Rectal smooth muscle tissue (tissue), 1 donor: ENCODE results near the gene PERM1.

ENCODE experiments used
- H3K27ac ChIP-seq: one replicate; pipeline ENCODE4 v1.7.0; 2013; ENCODE audit warnings: low read depth, low read length, inconsistent platforms
- H3K27me3 ChIP-seq: one replicate; pipeline ENCODE4 v1.7.0; 2013; ENCODE audit warnings: low read length; ENCODE audit not compliant: control insufficient read depth, insufficient read depth
- H3K36me3 ChIP-seq: one replicate; pipeline ENCODE4 v1.7.0; 2013; ENCODE audit warnings: low read length; ENCODE audit not compliant: control insufficient read depth, insufficient read depth
- H3K4me1 ChIP-seq: one replicate; pipeline ENCODE4 v1.7.0; 2013; ENCODE audit warnings: low read length; ENCODE audit not compliant: control insufficient read depth, insufficient read depth
- H3K4me3 ChIP-seq: one replicate; pipeline ENCODE4 v1.7.0; 2013; ENCODE audit warnings: low read length
- H3K9ac ChIP-seq: one replicate; pipeline ENCODE4 v1.7.0; 2013; ENCODE audit warnings: low read length

The PERM1 gene

GRCh38 chr1:975896-976683 lies 5.8 kb downstream of the PERM1 start:
- H3K4me1 ChIP-seq: peaks cover 2% of the 10 kb centered on the region
- no peaks in the 10 kb centered on the region for H3K36me3 ChIP-seq
- H3K9ac ChIP-seq: no peak overlapping the region
- peak overlapping the region; percentile 73 for H3K27ac ChIP-seq
- peaks cover 13% of the 10 kb centered on the region for H3K27me3 ChIP-seq
- peak overlapping the region; percentile 47 for H3K4me3 ChIP-seq

GRCh38 chr1:975365-975764 lies 6.5 kb downstream of the PERM1 start:
- H3K36me3 ChIP-seq: no peaks in the 10 kb centered on the region
- H3K4me1 ChIP-seq: peaks cover 2% of the 10 kb centered on the region
- H3K27me3 ChIP-seq: peaks cover 18% of the 10 kb centered on the region
- no peak overlapping the region for H3K27ac ChIP-seq
- H3K4me3 ChIP-seq: no peak overlapping the region
- H3K9ac ChIP-seq: no peak overlapping the region

- Histone ChIP-seq H3K4me1 (peaks cover 2% of the 10 kb centered on the region), H3K36me3 (no peaks in the 10 kb centered on the region), H3K4me3 (no peak overlapping the region), H3K27me3 (peaks cover 21% of the 10 kb centered on the region), H3K9ac (no peak overlapping the region), H3K27ac (no peak overlapping the region)
Measured at GRCh38 chr1:974687-975328, 7.1 kb downstream of the PERM1 start.

- no peaks in the 10 kb centered on the region for H3K36me3 ChIP-seq
- H3K27ac ChIP-seq: no peak overlapping the region
- no peak overlapping the region for H3K4me3 ChIP-seq
- H3K4me1 ChIP-seq: peaks cover 2% of the 10 kb centered on the region
- peaks cover 24% of the 10 kb centered on the region for H3K27me3 ChIP-seq
- H3K9ac ChIP-seq: no peak overlapping the region
Measured at GRCh38 chr1:974293-974640, 7.6 kb downstream of the PERM1 start.

GRCh38 chr1:973459-974292 lies 8.2 kb downstream of the PERM1 start:
- no peaks in the 10 kb centered on the region for H3K36me3 ChIP-seq
- H3K4me1 ChIP-seq: peaks cover 2% of the 10 kb centered on the region
- H3K4me3 ChIP-seq: no peak overlapping the region
- peaks cover 24% of the 10 kb centered on the region for H3K27me3 ChIP-seq
- no peak overlapping the region for H3K27ac ChIP-seq
- H3K9ac ChIP-seq: no peak overlapping the region

GRCh38 chr1:972726-973458 lies 9.0 kb downstream of the PERM1 start:
- H3K4me1 ChIP-seq: peaks cover 2% of the 10 kb centered on the region
- H3K9ac ChIP-seq: no peak overlapping the region
- no peak overlapping the region for H3K27ac ChIP-seq
- no peaks in the 10 kb centered on the region for H3K36me3 ChIP-seq
- peaks cover 29% of the 10 kb centered on the region for H3K27me3 ChIP-seq
- no peak overlapping the region for H3K4me3 ChIP-seq

- H3K27ac ChIP-seq: no peak overlapping the region
- peaks cover 32% of the 10 kb centered on the region for H3K27me3 ChIP-seq
Measured at GRCh38 chr1:971751-972506, 10.0 kb downstream of the PERM1 start.

GRCh38 chr1:970973-971730 lies 10.7 kb downstream of the PERM1 start:
- Histone ChIP-seq H3K4me1 (peaks cover 2% of the 10 kb centered on the region), H3K27me3 (peaks cover 30% of the 10 kb centered on the region), H3K27ac (no peak overlapping the region), H3K4me3 (no peak overlapping the region), H3K9ac (no peak overlapping the region), H3K36me3 (no peaks in the 10 kb centered on the region)

More at GRCh38 chr1:971751-972506, 10.0 kb downstream of the PERM1 start:
- H3K36me3 ChIP-seq: no peaks in the 10 kb centered on the region
- H3K4me1 ChIP-seq: peaks cover 2% of the 10 kb centered on the region
- no peak overlapping the region for H3K4me3 ChIP-seq
- no peak overlapping the region for H3K9ac ChIP-seq

GRCh38 chr1:970242-970972 lies 11.5 kb downstream of the PERM1 start:
- Histone ChIP-seq H3K4me3 (no peak overlapping the region), H3K27me3 (peaks cover 29% of the 10 kb centered on the region), H3K9ac (no peak overlapping the region), H3K4me1 (no peaks in the 10 kb centered on the region), H3K27ac (no peak overlapping the region), H3K36me3 (no peaks in the 10 kb centered on the region)

GRCh38 chr1:969260-969855 lies 12.5 kb downstream of the PERM1 start:
- Histone ChIP-seq H3K4me1 (no peaks in the 10 kb centered on the region), H3K4me3 (no peak overlapping the region), H3K27me3 (peaks cover 29% of the 10 kb centered on the region), H3K27ac (no peak overlapping the region), H3K36me3 (no peaks in the 10 kb centered on the region), H3K9ac (no peak overlapping the region)
